HG02970 (cell line): ENCODE data around the gene RPS19BP1.

Experiments
- ATAC-seq: cut with Tn5 transposase; IDR thresholded peaks from one replicate; pipeline ENCODE4 v1.9.1; 2021; ENCODE audit warnings: mild to moderate bottlenecking, moderate library complexity, moderate number of reproducible peaks; ENCODE audit not compliant: unreplicated experiment, low FRiP score

Gene RPS19BP1

GRCh38 chr22:39560127-39560526, 27.6 kb upstream of the RPS19BP1 start:
- ATAC-seq = no peak

GRCh38 chr22:39559456-39560105, 27.0 kb upstream of the RPS19BP1 start:
- no peak for ATAC-seq

GRCh38 chr22:39558950-39559349, 26.4 kb upstream of the RPS19BP1 start:
- ATAC-seq = no peak

GRCh38 chr22:39558254-39558727, 25.7 kb upstream of the RPS19BP1 start:
- ATAC-seq = no peak

GRCh38 chr22:39556970-39557841, 24.7 kb upstream of the RPS19BP1 start:
- ATAC-seq = no peak

GRCh38 chr22:39554151-39554550, 21.6 kb upstream of the RPS19BP1 start:
- ATAC-seq = no peak

GRCh38 chr22:39553429-39553828, 20.9 kb upstream of the RPS19BP1 start:
- no peak for ATAC-seq

GRCh38 chr22:39547587-39547947, 15.0 kb upstream of the RPS19BP1 start:
- ATAC-seq = no peak

GRCh38 chr22:39546889-39547586, 14.5 kb upstream of the RPS19BP1 start:
- no peak for ATAC-seq

- ATAC-seq = no peak
Observed at GRCh38 chr22:39545386-39546365, 13.1 kb upstream of the RPS19BP1 start.

- ATAC-seq = no peak
Observed at GRCh38 chr22:39543095-39543494, 10.5 kb upstream of the RPS19BP1 start.

GRCh38 chr22:39537975-39538374, 5.4 kb upstream of the RPS19BP1 start:
- no peak for ATAC-seq

- ATAC-seq = no peak
Observed at GRCh38 chr22:39536711-39537110, 4.2 kb upstream of the RPS19BP1 start.

- ATAC-seq = no peak
Observed at GRCh38 chr22:39535831-39536449, 3.4 kb upstream of the RPS19BP1 start.

- no peak for ATAC-seq
Observed at GRCh38 chr22:39535357-39535725, 2.8 kb upstream of the RPS19BP1 start.

- ATAC-seq = no peak
Observed at GRCh38 chr22:39534591-39535356, 2.2 kb upstream of the RPS19BP1 start.

- no peak for ATAC-seq
Observed at GRCh38 chr22:39534092-39534506, 1.6 kb upstream of the RPS19BP1 start.

GRCh38 chr22:39530692-39531331, 1.7 kb downstream of the RPS19BP1 start:
- ATAC-seq = no peak
